ENCODE data around the gene SH2D4B.
A peak's percentile ranks its signal among the peaks of the same experiment; 100 is the strongest.

SH2D4B gene

GRCh38 chr10:80535671-80536360 lies 1.9 kb upstream of the SH2D4B start:
- H3K4me3 ChIP-seq (ENCODE audit: low read depth, low read length, poor library complexity, severe bottlenecking), result peak overlapping the region; percentile 60
- no peaks in the 10 kb centered on the region for H3K27me3 ChIP-seq (ENCODE audit: insufficient read depth, low read length)
- H3K4me2 ChIP-seq (ENCODE audit: low read length), result peak overlapping the region; percentile 68
- no peaks in the 10 kb centered on the region for H4K20me1 ChIP-seq (ENCODE audit: insufficient read depth, low read length)
- no peaks in the 10 kb centered on the region for H3F3A ChIP-seq (ENCODE audit: insufficient read depth, low read length)
- peaks cover 23% of the 10 kb centered on the region for H3K4me1 ChIP-seq (ENCODE audit: insufficient read depth, low read length, severe bottlenecking)
- H3K9me2 ChIP-seq (ENCODE audit: low read depth, low read length), result no peaks in the 10 kb centered on the region
- H3K9ac ChIP-seq (ENCODE audit: low read length), result peak overlapping the region; percentile 57
- no peak overlapping the region for H3K27ac ChIP-seq (ENCODE audit: low read depth, low read length, poor library complexity, severe bottlenecking)
- no peaks in the 10 kb centered on the region for H3K36me3 ChIP-seq (ENCODE audit: insufficient read depth, low read length)
- H2AFZ ChIP-seq (ENCODE audit: low read length), result peak overlapping the region; percentile 82; the same call in 1 of the 2 replicates
- TF ChIP-seq EZH2 (IDR thresholded peaks at IDR 0.05; ENCODE audit: borderline replicate concordance, low read length), result no peak
- peak; percentile 86 for TF ChIP-seq CTCF (IDR thresholded peaks at IDR 0.05; ENCODE audit: low read length)
- no peaks in the 10 kb centered on the region for H3K79me2 ChIP-seq (ENCODE audit: insufficient read depth, low read length)
- no peaks in the 10 kb centered on the region for H3K9me3 ChIP-seq (ENCODE audit: low read length)

DNA sequence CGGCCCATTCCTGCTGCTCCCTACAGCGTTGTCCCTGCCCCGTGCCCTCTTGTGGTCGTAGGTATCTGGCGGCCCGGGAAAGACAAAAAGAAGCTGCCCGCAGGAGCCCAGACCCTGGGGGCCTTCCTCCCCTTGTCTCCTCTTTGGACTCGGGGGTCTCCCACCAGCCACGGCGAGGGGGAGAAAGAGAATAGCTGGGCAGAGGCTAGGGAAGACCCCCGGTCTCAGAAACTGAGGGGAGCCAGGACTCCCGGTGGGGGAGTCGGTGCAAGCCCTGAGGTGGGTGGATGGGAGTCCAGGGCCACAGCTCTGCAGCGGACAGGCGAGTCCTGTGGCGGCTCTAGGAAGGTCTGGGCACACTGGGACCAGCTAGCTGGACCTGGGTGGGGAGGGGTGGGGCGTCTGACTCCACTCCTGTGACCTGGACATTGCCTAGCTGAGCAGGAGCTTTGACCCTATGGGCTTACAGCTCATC lies 1.3 kb upstream of the SH2D4B start:
- Histone ChIP-seq H3K9ac (ENCODE audit: low read length) (peak overlapping the region; percentile 57), H3K4me3 (ENCODE audit: low read depth, low read length, poor library complexity, severe bottlenecking) (peak overlapping the region; percentile 60), H3K4me1 (ENCODE audit: insufficient read depth, low read length, severe bottlenecking) (peaks cover 28% of the 10 kb centered on the region), H3K4me2 (ENCODE audit: low read length) (peak overlapping the region; percentile 68), H2AFZ (ENCODE audit: low read length) (0 out of 2 replicates have a peak overlapping the region, but pooled peaks have one; percentile 12), H3K36me3 (ENCODE audit: insufficient read depth, low read length) (no peaks in the 10 kb centered on the region), H3K27me3 (ENCODE audit: insufficient read depth, low read length) (no peaks in the 10 kb centered on the region), H3K9me2 (ENCODE audit: low read depth, low read length) (no peaks in the 10 kb centered on the region), H3K9me3 (ENCODE audit: low read length) (no peaks in the 10 kb centered on the region), H3K79me2 (ENCODE audit: insufficient read depth, low read length) (no peaks in the 10 kb centered on the region), H3K27ac (ENCODE audit: low read depth, low read length, poor library complexity, severe bottlenecking) (no peak overlapping the region), H3F3A (ENCODE audit: insufficient read depth, low read length) (no peaks in the 10 kb centered on the region), H4K20me1 (ENCODE audit: insufficient read depth, low read length) (no peaks in the 10 kb centered on the region)
- TF ChIP-seq CTCF (IDR thresholded peaks at IDR 0.05; ENCODE audit: low read length), result no peak
- TF ChIP-seq EZH2 (IDR thresholded peaks at IDR 0.05; ENCODE audit: borderline replicate concordance, low read length), result no peak

DNA sequence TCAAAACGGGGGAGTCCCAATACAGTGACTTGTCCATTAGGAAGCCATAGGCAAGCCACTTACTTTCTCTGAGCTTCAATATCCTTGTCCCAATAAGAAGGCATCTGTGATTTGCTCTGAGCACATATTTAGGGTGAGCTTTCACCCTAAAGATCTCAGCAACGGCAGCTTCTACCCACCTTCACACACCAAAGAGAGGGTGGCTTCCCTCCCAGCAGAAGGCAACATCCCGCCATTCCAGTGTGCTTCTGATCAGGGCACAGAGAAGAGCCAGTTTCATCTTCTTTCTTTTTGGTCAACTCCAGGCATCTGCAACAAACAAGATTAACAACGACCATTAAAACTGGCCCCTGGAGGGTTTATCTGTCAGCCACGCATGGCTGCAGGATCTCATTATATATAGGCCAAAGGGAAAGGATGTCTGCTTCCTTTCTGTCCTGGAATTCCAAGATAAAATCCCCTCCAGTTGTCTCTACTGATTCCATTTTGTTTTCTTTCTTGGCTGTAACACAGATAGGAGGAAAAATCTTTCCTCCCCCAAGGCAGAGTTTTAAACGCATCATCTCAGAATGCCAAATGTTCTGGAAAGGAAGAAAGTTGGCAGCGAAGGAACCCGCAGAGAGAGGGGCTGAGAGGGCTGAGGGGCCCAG lies 491 bp upstream of the SH2D4B start:
- Histone ChIP-seq H3K36me3 (ENCODE audit: insufficient read depth, low read length) (no peaks in the 10 kb centered on the region), H3K4me1 (ENCODE audit: insufficient read depth, low read length, severe bottlenecking) (peaks cover 31% of the 10 kb centered on the region), H3K9me3 (ENCODE audit: low read length) (no peaks in the 10 kb centered on the region), H3K27ac (ENCODE audit: low read depth, low read length, poor library complexity, severe bottlenecking) (no peak overlapping the region), H4K20me1 (ENCODE audit: insufficient read depth, low read length) (no peaks in the 10 kb centered on the region), H3F3A (ENCODE audit: insufficient read depth, low read length) (no peaks in the 10 kb centered on the region), H2AFZ (ENCODE audit: low read length) (no peak overlapping the region), H3K9me2 (ENCODE audit: low read depth, low read length) (no peaks in the 10 kb centered on the region), H3K4me3 (ENCODE audit: low read depth, low read length, poor library complexity, severe bottlenecking) (no peak overlapping the region), H3K79me2 (ENCODE audit: insufficient read depth, low read length) (no peaks in the 10 kb centered on the region), H3K4me2 (ENCODE audit: low read length) (no peak overlapping the region), H3K9ac (ENCODE audit: low read length) (no peak overlapping the region), H3K27me3 (ENCODE audit: insufficient read depth, low read length) (no peaks in the 10 kb centered on the region)
- TF ChIP-seq EZH2 (IDR thresholded peaks at IDR 0.05; ENCODE audit: borderline replicate concordance, low read length), result no peak
- no peak for TF ChIP-seq CTCF (IDR thresholded peaks at IDR 0.05; ENCODE audit: low read length)

Measured in OCI-LY1 (cell line).